Activated T-helper 1 cell treated with anti-CD3 and anti-CD28 coated beads, Interleukin-12 subunit alpha, Interleukin-12 subunit beta, Interleukin-2, Interleukin-4 antibody, amounts not matched to agents 30 ng/mL and 10 ng/mL and 1 ng/mL, durations not matched to agents 14 hours and 24 hours and 36 hours (primary cell): Measurements from ENCODE around the gene OR6S1. TPM values are rescaled to one million over a fixed set of nuclear protein-coding genes. Genes with fewer than 3 reads are reported as not detected.

Experiments
- total RNA-seq: library from RNA; stranded (reverse); gene quantifications from 2 replicates; pipeline ENCODE4 v1.2.3, GENCODE V29; 2022

Gene OR6S1
- total RNA-seq, 1 donor from 2014 or later = not detected

Other genes starting within 250 kb of the OR6S1 start
- gene TEP1, start 228.2 kb downstream of the OR6S1 start, total RNA-seq = 39.3 and 41.9 TPM in 2 replicates
- gene KLHL33, start 205.5 kb downstream of the OR6S1 start, total RNA-seq = 0.05 TPM in 2 replicates
- gene OSGEP, start 186.9 kb downstream of the OR6S1 start, total RNA-seq = 69.6 and 77.4 TPM in 2 replicates
- 236 and 242 TPM in 2 replicates for gene APEX1, start 186.5 kb downstream of the OR6S1 start, total RNA-seq
- gene PIP4P1, start 180.3 kb downstream of the OR6S1 start, total RNA-seq = 36.6 and 37.0 TPM in 2 replicates
- 149 TPM in 2 replicates for gene PNP, start 172.3 kb downstream of the OR6S1 start, total RNA-seq
- gene RNASE10, start 136.2 kb downstream of the OR6S1 start, total RNA-seq = 0.26 and 0.29 TPM in 2 replicates
- not detected in 2 replicates for gene RNASE9, start 80.6 kb downstream of the OR6S1 start, total RNA-seq
- not detected in 2 replicates for gene RNASE11, start 53.7 kb downstream of the OR6S1 start, total RNA-seq
- gene RNASE12, start 50.3 kb downstream of the OR6S1 start, total RNA-seq = not detected in 2 replicates
- 0.34 and 0.39 TPM in 2 replicates for gene RNASE4, start 42.9 kb upstream of the OR6S1 start, total RNA-seq
- gene ANG, start 47.1 kb upstream of the OR6S1 start, total RNA-seq = 0.57 and 0.59 TPM in 2 replicates
- not detected in 2 replicates for gene EDDM3A, start 104.2 kb upstream of the OR6S1 start, total RNA-seq
- gene EDDM3B, start 126.7 kb upstream of the OR6S1 start, total RNA-seq = not detected in 2 replicates
- gene RNASE6, start 139.6 kb upstream of the OR6S1 start, total RNA-seq = 0.54 and 0.78 TPM in 2 replicates
- not detected in 2 replicates for gene RNASE1, start 161.2 kb upstream of the OR6S1 start, total RNA-seq
- gene RNASE3, start 249.7 kb upstream of the OR6S1 start, total RNA-seq = not detected in 2 replicates